ENCODE data around the gene CREB5.

DNA sequence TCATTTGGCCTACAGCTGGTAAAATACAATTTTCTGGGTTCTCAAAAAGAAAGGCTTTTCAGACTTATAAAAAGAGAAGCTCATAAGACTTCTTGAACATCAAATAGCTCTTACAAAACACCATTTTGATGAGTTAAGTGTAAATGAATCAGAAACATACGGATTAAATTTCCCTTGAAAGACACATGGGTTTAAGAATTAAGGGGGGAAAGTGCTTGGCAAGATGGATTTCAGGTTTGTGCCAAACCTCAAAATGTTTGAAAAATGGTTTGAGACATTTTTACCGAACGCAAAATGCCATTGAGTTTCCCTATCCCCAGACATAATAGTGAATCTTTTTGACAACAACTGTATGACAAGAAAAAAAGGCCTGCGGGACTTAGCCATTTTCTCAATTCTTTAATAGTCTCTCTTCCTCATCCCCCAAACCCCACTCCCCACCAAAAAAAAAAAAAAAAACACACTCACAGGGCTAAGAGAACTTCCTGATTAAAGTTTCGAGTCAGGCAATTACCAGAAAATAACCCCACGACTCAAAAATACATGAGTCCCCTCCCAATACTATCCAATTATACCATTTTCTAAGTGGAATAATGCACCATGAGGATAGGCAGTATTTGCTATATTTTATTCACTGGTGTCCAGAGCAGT, 285.7 kb downstream of the CREB5 start:
- TF ChIP-seq CTCF (IDR thresholded peaks at IDR 0.05) (no peak), POLR2A (IDR thresholded peaks at IDR 0.05) (no peak)
